M059J (cell line): ENCODE data around the gene RFTN1. TPM values are rescaled to one million over a fixed set of nuclear protein-coding genes. Genes with fewer than 3 reads are reported as not detected.

ENCODE experiments used
- DNase-seq: peaks from one replicate; pipeline ENCODE4 v3.0.0-alpha.2; 2012; ENCODE audit warnings: low read depth
- total RNA-seq: library from RNA; depleted of rRNA; stranded (reverse); fragments of >200 nt; shearing (Covaris generic); gene quantifications from 2 replicates; pipeline ENCODE4 v1.2.3, GENCODE V29; 2014

RFTN1 gene
- total RNA-seq, 1 experiment from 2014 or later, result 39.3 TPM

- DNase-seq, result no peak
These were observed 155.2 kb downstream of the RFTN1 start for GRCh38 chr3:16358336-16358735.

GRCh38 chr3:16357186-16358121 lies 156.0 kb downstream of the RFTN1 start:
- DNase-seq, result peak; percentile 22

- no peak for DNase-seq
These were observed 157.7 kb downstream of the RFTN1 start for GRCh38 chr3:16355828-16356227.

- no peak for DNase-seq
These were observed 159.2 kb downstream of the RFTN1 start for GRCh38 chr3:16354291-16354690.

- no peak for DNase-seq
These were observed 161.1 kb downstream of the RFTN1 start for GRCh38 chr3:16352428-16352827.

- DNase-seq, result peak; percentile 12
These were observed 162.7 kb downstream of the RFTN1 start for GRCh38 chr3:16350597-16351318.

GRCh38 chr3:16349986-16350596 lies 163.4 kb downstream of the RFTN1 start:
- peak; percentile 67 for DNase-seq

GRCh38 chr3:16347548-16347947 lies 166.0 kb downstream of the RFTN1 start:
- no peak for DNase-seq

GRCh38 chr3:16346413-16347081 lies 167.0 kb downstream of the RFTN1 start:
- no peak for DNase-seq

GRCh38 chr3:16343101-16343500 lies 170.4 kb downstream of the RFTN1 start:
- DNase-seq, result no peak

GRCh38 chr3:16338999-16339398 lies 174.5 kb downstream of the RFTN1 start:
- peak; percentile 84 for DNase-seq

GRCh38 chr3:16337856-16338540 lies 175.5 kb downstream of the RFTN1 start:
- no peak for DNase-seq

GRCh38 chr3:16336825-16337224 lies 176.7 kb downstream of the RFTN1 start:
- DNase-seq, result no peak

GRCh38 chr3:16335772-16336645 lies 177.5 kb downstream of the RFTN1 start:
- DNase-seq, result no peak

GRCh38 chr3:16335333-16335732 lies 178.2 kb downstream of the RFTN1 start:
- no peak for DNase-seq

- DNase-seq, result peak; percentile 22
These were observed 178.6 kb downstream of the RFTN1 start for GRCh38 chr3:16334909-16335308.

- peak; percentile 19 for DNase-seq
These were observed 180.5 kb downstream of the RFTN1 start for GRCh38 chr3:16332904-16333426.

- DNase-seq, result no peak
These were observed 182.1 kb downstream of the RFTN1 start for GRCh38 chr3:16331319-16331883.

- no peak for DNase-seq
These were observed 183.1 kb downstream of the RFTN1 start for GRCh38 chr3:16330351-16330750.

- DNase-seq, result no peak
These were observed 183.7 kb downstream of the RFTN1 start for GRCh38 chr3:16329826-16330129.
